Measurements from ENCODE around the gene GNS. TPM values are rescaled to one million over a fixed set of nuclear protein-coding genes. Genes with fewer than 3 reads are reported as not detected.

GNS gene
- polyA plus RNA-seq, 3 donors from 2014 or later = 64.5 to 113 (median 109) TPM

- H3K4me1 Mint-ChIP-seq = peaks cover under 1 to 1% of the 10 kb centered on the region in 2 donors
- no peak overlapping the region for H3K27ac Mint-ChIP-seq
- H3K4me3 Mint-ChIP-seq = no peak overlapping the region
- H3K27me3 Mint-ChIP-seq (ENCODE audit: low read depth in 3 of 3) = no peaks in the 10 kb centered on the region
- DNase-seq = no peak
- H3K9me3 Mint-ChIP-seq = peaks cover 0 to 2% (median 0%) of the 10 kb centered on the region in 6 donors
- H3K36me3 Mint-ChIP-seq = peaks cover 46 to 77% (median 47%) of the 10 kb centered on the region in 3 donors
These were observed 16.8 kb downstream of the GNS start for GRCh38 chr12:64742416-64742815.

- Mint-ChIP-seq H3K36me3 (peaks cover 56 to 84% (median 62%) of the 10 kb centered on the region in 3 donors), H3K27me3 (ENCODE audit: low read depth in 3 of 3) (no peaks in the 10 kb centered on the region), H3K9me3 (peaks cover 0 to 2% (median 0%) of the 10 kb centered on the region in 6 donors), H3K27ac (no peak overlapping the region), H3K4me3 (no peak overlapping the region), H3K4me1 (peaks cover 3 to 5% of the 10 kb centered on the region in 2 donors)
- DNase-seq = no peak
These were observed 18.6 kb downstream of the GNS start for GRCh38 chr12:64740646-64741045.

GRCh38 chr12:64739778-64740177, 19.4 kb downstream of the GNS start:
- peak overlapping the region in 1 of 6 donors; percentile 69 for H3K27ac Mint-ChIP-seq
- H3K4me3 Mint-ChIP-seq = no peak overlapping the region
- H3K4me1 Mint-ChIP-seq = peaks cover 3 to 5% of the 10 kb centered on the region in 2 donors
- DNase-seq = no peak
- peaks cover 0 to 2% (median 0%) of the 10 kb centered on the region in 6 donors for H3K9me3 Mint-ChIP-seq
- H3K36me3 Mint-ChIP-seq = peaks cover 58 to 78% (median 61%) of the 10 kb centered on the region in 3 donors
- H3K27me3 Mint-ChIP-seq (ENCODE audit: low read depth in 3 of 3) = no peaks in the 10 kb centered on the region

- DNase-seq = no peak
- Mint-ChIP-seq H3K27me3 (ENCODE audit: low read depth in 3 of 3) (no peaks in the 10 kb centered on the region), H3K4me3 (no peak overlapping the region), H3K9me3 (no peaks in the 10 kb centered on the region), H3K36me3 (peaks cover 57 to 71% (median 62%) of the 10 kb centered on the region in 3 donors), H3K4me1 (peaks cover 3 to 13% of the 10 kb centered on the region in 2 donors), H3K27ac (no peak overlapping the region)
These were observed 21.7 kb downstream of the GNS start for GRCh38 chr12:64737539-64737938.

- H3K27ac Mint-ChIP-seq = no peak overlapping the region
- H3K9me3 Mint-ChIP-seq = no peaks in the 10 kb centered on the region
- no peaks in the 10 kb centered on the region for H3K27me3 Mint-ChIP-seq (ENCODE audit: low read depth in 3 of 3)
- H3K4me3 Mint-ChIP-seq = no peak overlapping the region
- H3K4me1 Mint-ChIP-seq = peaks cover 3 to 13% of the 10 kb centered on the region in 2 donors
- H3K36me3 Mint-ChIP-seq = peaks cover 57 to 68% (median 62%) of the 10 kb centered on the region in 3 donors
- no peak for DNase-seq
These were observed 22.4 kb downstream of the GNS start for GRCh38 chr12:64736771-64737170.

- Mint-ChIP-seq H3K27ac (no peak overlapping the region), H3K36me3 (peaks cover 47 to 58% (median 53%) of the 10 kb centered on the region in 3 donors), H3K9me3 (no peaks in the 10 kb centered on the region), H3K27me3 (ENCODE audit: low read depth in 3 of 3) (peaks cover 2 to 3% (median 3%) of the 10 kb centered on the region in 3 donors), H3K4me3 (no peak overlapping the region), H3K4me1 (peaks cover 16 to 26% of the 10 kb centered on the region in 2 donors)
- DNase-seq = no peak
These were observed 23.8 kb downstream of the GNS start for GRCh38 chr12:64735442-64735841.

- H3K9me3 Mint-ChIP-seq = no peaks in the 10 kb centered on the region
- peaks cover 33 to 42% (median 37%) of the 10 kb centered on the region in 3 donors for H3K36me3 Mint-ChIP-seq
- peaks cover 23 to 40% of the 10 kb centered on the region in 2 donors for H3K4me1 Mint-ChIP-seq
- H3K4me3 Mint-ChIP-seq = no peak overlapping the region
- H3K27ac Mint-ChIP-seq = peak overlapping the region in 4 of 6 donors; percentile 19 to 53 (median 30)
- peaks cover 5 to 7% (median 6%) of the 10 kb centered on the region in 3 donors for H3K27me3 Mint-ChIP-seq (ENCODE audit: low read depth in 3 of 3)
- no peak for DNase-seq
These were observed 25.3 kb downstream of the GNS start for GRCh38 chr12:64733857-64734256.

- DNase-seq = no peak
- peaks cover 5 to 7% (median 6%) of the 10 kb centered on the region in 3 donors for H3K27me3 Mint-ChIP-seq (ENCODE audit: low read depth in 3 of 3)
- peak overlapping the region in 3 of 5 donors; percentile 29 to 82 (median 80) for H3K4me3 Mint-ChIP-seq
- H3K27ac Mint-ChIP-seq = peak overlapping the region; percentile 97 to 99 (median 98)
- H3K36me3 Mint-ChIP-seq = peaks cover 19 to 27% (median 26%) of the 10 kb centered on the region in 3 donors
- peaks cover 23 to 45% of the 10 kb centered on the region in 2 donors for H3K4me1 Mint-ChIP-seq
- H3K9me3 Mint-ChIP-seq = no peaks in the 10 kb centered on the region
These were observed 27.5 kb downstream of the GNS start for GRCh38 chr12:64731683-64732082.

GRCh38 chr12:64730588-64730969, 28.6 kb downstream of the GNS start:
- Mint-ChIP-seq H3K27ac (peak overlapping the region; percentile 97 to 99 (median 98)), H3K4me1 (peaks cover 28 to 48% of the 10 kb centered on the region in 2 donors), H3K36me3 (peaks cover 11 to 27% (median 23%) of the 10 kb centered on the region in 3 donors), H3K9me3 (no peaks in the 10 kb centered on the region), H3K4me3 (peak overlapping the region; percentile 75 to 84 (median 80)), H3K27me3 (ENCODE audit: low read depth in 3 of 3) (peaks cover 5 to 7% (median 6%) of the 10 kb centered on the region in 3 donors)
- peak; percentile 19 to 25 (median 22) for DNase-seq

GRCh38 chr12:64729909-64730587, 29.2 kb downstream of the GNS start:
- DNase-seq = peak; percentile 50 to 59 (median 50)
- Mint-ChIP-seq H3K36me3 (peaks cover 15 to 23% (median 23%) of the 10 kb centered on the region in 3 donors), H3K27me3 (ENCODE audit: low read depth in 3 of 3) (peaks cover 5 to 7% (median 6%) of the 10 kb centered on the region in 3 donors), H3K4me3 (peak overlapping the region; percentile 75 to 84 (median 80)), H3K9me3 (no peaks in the 10 kb centered on the region), H3K27ac (peak overlapping the region; percentile 97 to 99 (median 98)), H3K4me1 (peaks cover 28 to 53% of the 10 kb centered on the region in 2 donors)

GRCh38 chr12:64724201-64724745, 34.9 kb downstream of the GNS start:
- peaks cover 21 to 45% (median 45%) of the 10 kb centered on the region in 3 donors for H3K36me3 Mint-ChIP-seq
- H3K4me3 Mint-ChIP-seq = no peak overlapping the region
- DNase-seq = no peak
- H3K27ac Mint-ChIP-seq = peak overlapping the region in 5 of 6 donors; percentile 86 to 93 (median 92)
- no peaks in the 10 kb centered on the region for H3K9me3 Mint-ChIP-seq
- H3K27me3 Mint-ChIP-seq (ENCODE audit: low read depth in 3 of 3) = no peaks in the 10 kb centered on the region
- H3K4me1 Mint-ChIP-seq = peaks cover 31 to 55% of the 10 kb centered on the region in 2 donors

GRCh38 chr12:64723630-64724029, 35.6 kb downstream of the GNS start:
- peak in 2 of 3 donors; percentile 23 to 32 for DNase-seq
- Mint-ChIP-seq H3K9me3 (no peaks in the 10 kb centered on the region), H3K27me3 (ENCODE audit: low read depth in 3 of 3) (no peaks in the 10 kb centered on the region), H3K36me3 (peaks cover 21 to 48% (median 48%) of the 10 kb centered on the region in 3 donors), H3K4me1 (peaks cover 34 to 53% of the 10 kb centered on the region in 2 donors), H3K27ac (peak overlapping the region; percentile 86 to 93 (median 92)), H3K4me3 (peak overlapping the region; percentile 40 to 58 (median 47))

- no peak for DNase-seq
- peaks cover 21 to 50% (median 48%) of the 10 kb centered on the region in 3 donors for H3K36me3 Mint-ChIP-seq
- no peaks in the 10 kb centered on the region for H3K27me3 Mint-ChIP-seq (ENCODE audit: low read depth in 3 of 3)
- H3K4me3 Mint-ChIP-seq = no peak overlapping the region
- peaks cover 40 to 54% of the 10 kb centered on the region in 2 donors for H3K4me1 Mint-ChIP-seq
- peak overlapping the region; percentile 41 to 93 (median 75) for H3K27ac Mint-ChIP-seq
- no peaks in the 10 kb centered on the region for H3K9me3 Mint-ChIP-seq
These were observed 36.4 kb downstream of the GNS start for GRCh38 chr12:64722835-64723234.

GRCh38 chr12:64720884-64721283, 38.3 kb downstream of the GNS start:
- Mint-ChIP-seq H3K27me3 (ENCODE audit: low read depth in 3 of 3) (peaks cover 0 to 5% (median 0%) of the 10 kb centered on the region in 3 donors), H3K4me1 (peaks cover 53 to 67% of the 10 kb centered on the region in 2 donors), H3K9me3 (no peaks in the 10 kb centered on the region), H3K27ac (peak overlapping the region in 1 of 6 donors; percentile 23), H3K4me3 (no peak overlapping the region), H3K36me3 (peaks cover 28 to 47% (median 37%) of the 10 kb centered on the region in 3 donors)
- no peak for DNase-seq

Measured in immature natural killer cell (primary cell).